HG02588 (cell line): Measurements from ENCODE around the gene ALDH8A1.
A peak's percentile ranks its signal among the peaks of the same experiment; 100 is the strongest.

Experiments used
- ATAC-seq: cut with Tn5 transposase; IDR thresholded peaks from one replicate; pipeline ENCODE4 v1.9.1; 2021; ENCODE audit warnings: mild to moderate bottlenecking, moderate library complexity; ENCODE audit not compliant: unreplicated experiment

ALDH8A1 gene

GRCh38 chr6:134873500-134874388 lies 76.2 kb downstream of the ALDH8A1 start:
- ATAC-seq = no peak

DNA sequence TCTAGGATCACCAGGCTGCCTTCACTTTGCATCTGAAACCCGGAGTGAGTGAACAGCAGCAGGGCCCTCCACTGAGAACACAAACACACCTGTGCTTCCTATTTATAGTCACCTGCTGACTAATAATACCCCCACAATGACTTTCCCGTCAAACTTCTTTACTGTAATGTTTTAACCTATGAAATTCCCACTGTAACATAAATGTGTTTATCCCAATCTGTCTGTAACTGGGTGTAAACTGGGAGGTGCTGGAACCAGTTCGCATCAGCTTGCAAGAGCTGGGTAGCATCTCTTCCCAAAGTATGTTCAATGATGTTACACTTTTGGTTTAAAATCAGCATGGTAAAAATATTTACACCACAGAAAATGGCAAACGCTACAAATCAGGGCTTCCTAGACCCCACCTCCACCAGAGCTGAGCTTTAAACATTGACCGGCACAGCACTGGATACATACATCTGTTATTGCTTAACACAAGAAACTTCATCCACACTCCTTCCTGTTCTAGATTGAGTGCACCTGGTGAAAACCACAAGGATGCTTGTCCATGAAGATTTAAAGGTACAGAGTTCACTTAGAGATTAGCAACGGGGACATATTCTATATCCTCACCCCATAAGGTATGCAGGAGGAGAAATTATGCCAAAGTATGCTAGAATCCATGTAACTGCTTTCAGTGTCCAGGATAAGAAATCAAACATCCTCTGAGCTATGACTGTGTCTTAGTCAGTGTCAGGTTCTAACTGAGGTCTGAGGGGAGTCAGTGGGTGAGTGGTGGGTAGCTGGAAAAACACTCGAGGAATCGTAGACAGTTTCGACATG lies 79.0 kb downstream of the ALDH8A1 start:
- ATAC-seq = peak; percentile 88

- ATAC-seq = no peak
Observed at GRCh38 chr6:134868812-134869211, 81.1 kb downstream of the ALDH8A1 start.
